ENCODE results near the gene PCAT6. TPM values are rescaled to one million over a fixed set of nuclear protein-coding genes. Genes with fewer than 3 reads are reported as not detected.
A peak's percentile ranks its signal among the peaks of the same experiment; 100 is the strongest.
"Not testable (repeated sequence)": the region's sequence is repeated elsewhere in the genome, so short reads cannot be mapped to it uniquely, and the experiment has no call there.

The PCAT6 gene
- total RNA-seq, 1 donor from 2014 or later: 2.3 TPM

DNA sequence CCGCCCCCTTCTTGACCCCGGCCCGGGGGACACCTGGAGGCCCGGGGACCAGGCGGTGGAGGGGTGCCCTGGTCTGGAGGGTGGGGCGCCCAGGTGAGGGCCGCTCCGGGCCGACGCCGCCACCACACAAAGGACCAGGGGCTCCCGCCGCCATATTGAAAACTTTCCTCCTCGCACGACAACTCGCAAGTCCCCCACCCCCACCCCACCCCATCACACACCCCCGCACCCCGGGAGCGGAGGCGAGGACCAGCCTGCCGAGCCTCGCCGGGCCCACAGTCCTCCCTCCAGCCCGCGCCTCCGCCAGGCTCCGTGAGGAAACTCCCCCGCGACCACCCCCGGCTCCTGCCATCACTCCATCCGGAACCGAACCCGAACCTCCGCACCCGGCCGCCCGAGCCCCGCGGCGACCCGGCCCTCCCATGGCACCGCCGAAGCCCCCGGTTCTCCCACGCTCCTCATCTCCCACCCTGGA lies 3.3 kb upstream of the PCAT6 start:
- peak; percentile 16 for DNase-seq (ENCODE audit: low spot score)

DNA sequence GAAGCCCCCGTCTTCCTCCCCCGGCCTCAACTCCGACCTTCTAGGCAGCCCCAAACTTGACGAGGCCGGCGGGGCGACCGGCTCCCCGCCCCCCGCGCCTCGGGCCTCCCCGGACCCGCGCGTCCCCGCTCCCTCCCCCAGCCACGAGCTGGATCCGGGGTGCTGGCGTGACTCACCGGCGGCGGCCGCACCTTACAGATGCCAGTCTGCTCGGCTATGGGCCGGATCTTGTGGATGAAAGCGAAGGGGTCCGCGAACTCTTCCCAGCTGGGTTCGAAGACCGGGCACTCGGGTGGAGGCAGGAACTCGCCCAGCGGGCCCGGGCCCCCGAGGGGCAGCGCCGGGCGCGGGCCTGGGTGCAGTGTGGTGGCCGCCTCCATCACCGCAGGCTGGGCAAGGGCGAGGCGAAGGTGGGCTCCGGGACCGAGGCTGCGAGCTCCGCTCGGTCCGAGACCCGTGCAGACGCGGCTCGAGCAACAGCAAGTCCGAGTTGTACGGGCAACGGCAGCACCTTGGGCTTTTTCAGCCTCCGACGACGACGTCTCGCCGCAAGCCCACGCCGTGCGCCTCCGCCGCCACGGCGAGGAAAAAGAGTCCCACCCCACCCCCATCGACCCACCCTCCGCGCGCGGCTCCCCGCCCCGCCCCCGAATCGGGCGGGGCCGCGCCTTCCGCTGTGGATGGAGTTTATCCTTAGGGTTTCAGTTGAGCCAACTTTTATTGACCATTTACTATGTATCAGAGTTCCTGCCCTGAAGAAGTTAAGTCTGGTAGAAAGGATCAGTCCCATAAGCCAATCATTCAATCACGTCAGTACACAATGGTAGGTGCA lies 2.6 kb upstream of the PCAT6 start, which contains the start of gene KDM5B:
TSS of gene KDM5B (minus strand) at position 496 of the 832 bp plus-strand sequence. CDS start at position 380, 116 bp downstream.
- peak; percentile 71 for DNase-seq (ENCODE audit: low spot score)

DNA sequence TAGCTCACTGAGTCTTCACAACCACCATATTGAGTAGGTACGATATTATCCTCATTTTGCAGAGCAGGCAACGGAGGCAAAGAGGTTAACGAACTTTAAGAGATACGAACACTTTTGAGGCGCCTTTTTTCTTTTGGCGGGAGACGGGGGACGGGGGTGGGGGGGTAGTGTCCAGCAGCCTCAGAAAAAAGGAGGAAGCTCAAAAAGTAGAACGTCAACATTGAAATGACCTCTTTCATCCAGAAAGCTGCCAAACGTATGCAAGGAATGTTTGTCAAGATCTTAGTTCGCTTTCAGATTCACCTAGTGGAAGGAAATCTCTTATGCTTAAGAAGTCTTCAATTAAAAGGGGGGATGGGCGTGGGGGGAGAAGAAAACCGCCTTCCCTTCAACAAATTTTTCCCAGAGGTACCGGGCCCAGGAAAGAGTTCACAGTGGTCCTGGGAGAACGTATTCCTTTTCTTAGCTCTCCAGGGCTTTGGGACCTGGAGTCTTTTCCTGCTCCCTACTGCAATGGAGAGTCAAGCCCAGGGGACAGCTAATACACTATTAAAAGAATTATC lies 1.1 kb upstream of the PCAT6 start:
- no peak for DNase-seq (ENCODE audit: low spot score)

DNA sequence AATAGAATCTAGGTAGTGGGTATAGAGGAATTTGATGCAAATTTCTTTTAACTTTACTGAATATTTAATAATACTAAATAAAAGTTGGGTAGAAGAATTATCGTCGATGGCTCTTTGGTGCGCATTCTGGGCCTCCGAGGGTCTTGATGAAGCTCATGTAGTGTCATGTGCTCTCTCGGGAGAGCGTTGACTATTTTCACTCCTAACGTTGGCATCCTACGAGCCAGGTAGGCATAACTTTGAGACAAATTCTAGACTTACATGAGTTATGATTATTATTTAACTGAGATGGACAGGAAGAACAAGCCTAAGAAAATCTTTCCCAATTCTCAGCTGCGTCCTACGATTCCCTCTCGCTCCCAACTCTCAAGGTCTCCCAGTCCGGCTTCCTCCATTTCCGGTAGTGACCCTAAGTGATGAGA lies 550 bp upstream of the PCAT6 start:
- no peak for DNase-seq (ENCODE audit: low spot score)

DNA sequence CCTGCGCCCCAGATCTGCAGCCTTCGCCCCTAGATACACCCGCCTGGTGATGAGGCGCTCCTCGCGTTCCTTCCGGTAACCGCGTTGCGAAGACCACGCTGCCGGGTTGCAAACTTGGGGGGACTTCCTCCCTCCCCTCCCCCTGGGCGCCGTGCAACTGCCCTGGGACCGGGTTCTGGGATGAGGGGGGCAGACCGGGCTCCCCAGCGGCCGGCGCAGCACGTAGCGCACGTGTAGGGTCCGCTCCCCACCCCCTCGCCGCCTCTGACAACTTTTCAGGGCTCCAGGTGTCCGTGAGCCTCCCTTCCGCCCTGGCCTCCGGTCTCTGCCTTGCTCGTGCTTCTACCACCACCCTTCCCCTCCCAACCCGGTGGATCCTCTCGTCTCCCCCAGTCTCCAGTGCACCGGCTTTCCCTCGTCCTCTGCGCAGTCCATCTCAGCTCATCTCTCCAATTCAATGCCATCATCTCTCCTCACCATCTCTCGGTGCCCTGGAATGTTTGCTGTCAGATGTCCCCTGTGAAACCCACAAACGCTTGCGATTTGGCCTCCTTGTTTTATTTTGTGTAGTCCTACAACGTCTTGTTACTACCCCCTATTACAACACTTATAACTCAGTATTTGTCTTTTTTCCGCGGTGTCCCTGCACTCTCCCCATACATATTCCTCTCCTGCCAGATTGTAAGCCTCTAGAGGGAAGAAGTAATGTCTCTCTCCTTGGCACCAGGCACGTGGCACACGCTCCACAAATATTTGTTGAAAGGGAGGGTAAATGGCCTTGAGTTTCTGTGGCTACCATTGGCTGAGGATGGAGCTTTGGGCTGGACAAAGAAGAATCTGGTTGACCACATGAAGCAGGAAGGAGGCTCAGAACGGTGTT lies 782 bp downstream of the PCAT6 start:
- DNase-seq (ENCODE audit: low spot score): peak; percentile 20

DNA sequence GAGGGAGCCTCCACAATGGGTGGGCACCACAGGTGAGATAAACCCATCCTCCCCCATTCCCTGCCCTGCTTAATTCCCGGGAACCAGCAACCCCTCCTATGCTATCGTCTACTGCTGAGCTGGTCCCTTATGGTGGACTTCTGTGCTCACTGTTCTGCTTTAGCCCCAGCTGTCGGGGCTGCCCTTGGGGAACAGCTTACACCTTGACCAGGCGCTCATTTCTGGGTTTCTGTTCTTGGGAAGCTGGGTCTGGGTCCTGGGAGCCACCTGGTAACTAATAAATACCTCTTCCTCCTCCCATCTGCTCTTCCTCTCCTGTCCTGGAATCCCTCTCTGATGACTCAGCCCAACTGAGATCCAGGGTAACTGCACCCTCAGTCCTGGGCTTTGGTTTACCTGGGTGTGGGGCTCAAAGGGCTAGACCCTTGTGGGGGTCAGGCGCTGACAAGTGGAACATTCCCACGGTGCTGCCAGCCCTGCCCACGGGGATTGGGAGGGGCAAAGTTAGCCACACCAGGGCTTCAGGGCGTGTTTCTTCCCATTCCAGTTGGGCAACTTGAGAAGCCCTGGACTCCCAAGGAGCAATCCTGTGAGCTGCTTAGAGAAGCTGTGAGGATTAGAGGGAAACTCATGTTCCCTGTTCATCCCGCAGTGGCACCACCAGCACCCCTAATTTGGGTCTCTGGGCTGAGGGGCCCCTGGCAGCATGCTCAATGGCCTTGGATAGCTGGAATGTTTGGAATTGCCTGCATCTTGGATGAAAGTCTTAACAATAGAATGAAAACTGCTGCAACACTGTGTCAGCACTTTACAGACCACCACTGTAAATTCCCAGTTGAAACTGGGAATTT lies 1.6 kb downstream of the PCAT6 start:
- DNase-seq (ENCODE audit: low spot score): peak; percentile 24

DNA sequence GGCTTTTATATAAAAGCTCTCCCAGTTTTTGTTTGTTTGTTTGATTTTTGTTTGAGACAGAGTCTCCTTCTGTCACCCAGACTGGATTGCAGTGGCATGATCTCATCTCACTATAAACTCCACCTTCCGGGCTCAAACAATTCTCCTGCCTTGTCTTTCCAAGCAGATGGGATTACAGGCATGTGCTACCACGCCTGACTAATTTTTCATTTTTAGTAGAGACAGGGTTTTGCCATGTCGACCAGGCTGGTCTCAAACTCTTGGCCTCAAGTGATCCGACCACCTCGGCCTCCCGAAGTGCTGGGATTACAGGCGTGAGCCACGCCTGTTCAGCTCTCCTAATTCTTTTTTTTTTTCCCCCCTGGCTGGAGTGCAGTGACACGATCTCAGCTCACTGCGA lies 4.4 kb downstream of the PCAT6 start:
- DNase-seq (ENCODE audit: low spot score): no peak

DNA sequence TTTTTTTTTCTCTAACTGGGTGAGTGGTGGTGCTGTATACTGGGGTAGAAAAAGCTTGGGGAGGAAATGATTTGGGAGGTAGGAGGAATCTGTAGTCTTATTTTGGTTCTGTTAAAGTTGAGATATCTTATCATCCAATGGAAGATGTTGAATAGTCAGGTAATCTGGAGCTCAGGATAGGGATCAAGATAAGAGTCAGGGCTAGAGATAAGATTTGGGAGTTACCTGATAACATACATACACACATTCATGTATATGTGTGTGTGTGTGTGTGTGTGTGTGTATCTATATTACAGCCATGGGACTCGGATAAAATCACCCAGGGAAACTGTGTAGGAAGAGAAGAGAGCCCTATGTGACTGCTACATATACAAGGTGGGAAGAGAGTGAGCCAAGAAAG lies 8.1 kb downstream of the PCAT6 start:
- DNase-seq (ENCODE audit: low spot score): no peak

DNA sequence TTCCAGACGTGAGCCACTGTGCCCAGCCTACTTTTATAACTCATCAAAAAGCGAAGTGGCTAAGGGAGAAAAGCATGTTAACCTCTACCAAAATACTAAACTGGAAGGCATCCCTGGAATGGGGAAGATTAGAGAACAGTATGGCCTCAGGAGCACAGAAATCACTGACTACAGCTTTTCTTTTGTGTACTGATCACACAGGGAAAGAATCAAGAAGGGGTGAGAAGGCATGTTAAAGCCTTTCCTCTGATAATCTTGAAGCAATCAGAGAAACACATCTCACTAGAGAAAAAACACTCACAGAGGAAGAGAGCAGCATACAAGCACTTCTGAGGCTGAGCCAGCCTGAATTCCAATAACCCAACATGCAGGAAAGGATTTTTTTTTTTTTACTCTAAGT lies 10.7 kb downstream of the PCAT6 start:
- no peak for DNase-seq (ENCODE audit: low spot score)

DNA sequence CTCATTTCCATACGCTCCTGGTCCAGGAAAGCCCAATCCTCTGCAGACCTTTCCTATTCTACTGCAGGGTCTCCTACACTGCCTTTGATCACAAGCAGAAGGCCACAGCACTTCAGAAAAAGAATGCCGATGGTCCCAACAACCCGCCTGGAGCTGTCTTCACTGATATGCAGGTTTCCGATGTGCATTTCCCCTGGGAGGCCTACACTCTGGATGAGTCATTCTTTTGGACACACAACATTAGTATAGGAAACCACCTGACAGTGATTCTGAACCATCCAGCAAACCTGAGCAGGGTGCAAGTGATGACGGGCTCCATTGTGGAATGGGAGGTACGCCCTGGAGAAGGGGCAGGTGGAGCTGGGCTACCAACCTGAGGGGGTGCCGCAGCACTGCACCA lies 15.0 kb downstream of the PCAT6 start:
- no peak for DNase-seq (ENCODE audit: low spot score)

DNA sequence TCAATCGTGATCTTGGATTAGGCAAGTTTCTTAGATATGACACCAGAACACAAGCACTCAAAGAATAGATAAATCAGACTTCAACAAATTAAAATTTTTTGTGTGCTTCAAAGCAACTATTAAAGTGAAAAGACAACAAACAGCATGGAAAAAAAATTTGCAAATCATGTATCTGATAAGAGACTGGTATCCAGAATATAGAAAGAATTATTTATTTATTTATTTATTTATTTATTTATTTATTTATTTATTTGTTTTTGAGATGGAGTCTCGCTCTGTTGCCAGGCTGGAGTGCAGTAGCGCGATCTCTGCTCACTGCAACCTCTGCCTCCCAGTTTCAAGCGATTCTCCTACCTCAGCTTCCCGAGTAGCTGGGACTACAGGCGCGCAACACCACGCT lies 18.5 kb downstream of the PCAT6 start:
- DNase-seq (ENCODE audit: low spot score): not testable (repeated sequence)

DNA sequence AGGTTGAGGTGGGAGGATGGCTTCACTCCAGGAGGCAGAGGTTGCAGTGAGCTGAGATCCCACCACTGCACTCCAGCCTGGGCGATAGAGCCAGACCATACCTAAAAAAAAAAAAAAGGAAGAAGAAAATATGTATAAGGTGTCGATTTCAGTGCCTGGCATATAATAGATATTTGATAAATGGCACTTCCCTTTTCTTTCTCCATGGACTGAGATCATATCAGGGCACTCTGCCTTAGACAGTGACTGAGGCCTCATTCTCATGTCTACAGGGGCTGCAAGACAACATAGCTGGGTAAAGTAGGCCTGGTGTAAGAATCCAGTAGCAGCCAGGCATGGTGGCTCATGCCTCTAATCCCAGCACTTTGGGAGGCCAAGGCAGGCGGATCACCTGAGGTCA lies 21.2 kb downstream of the PCAT6 start:
- no peak for DNase-seq (ENCODE audit: low spot score)

DNA sequence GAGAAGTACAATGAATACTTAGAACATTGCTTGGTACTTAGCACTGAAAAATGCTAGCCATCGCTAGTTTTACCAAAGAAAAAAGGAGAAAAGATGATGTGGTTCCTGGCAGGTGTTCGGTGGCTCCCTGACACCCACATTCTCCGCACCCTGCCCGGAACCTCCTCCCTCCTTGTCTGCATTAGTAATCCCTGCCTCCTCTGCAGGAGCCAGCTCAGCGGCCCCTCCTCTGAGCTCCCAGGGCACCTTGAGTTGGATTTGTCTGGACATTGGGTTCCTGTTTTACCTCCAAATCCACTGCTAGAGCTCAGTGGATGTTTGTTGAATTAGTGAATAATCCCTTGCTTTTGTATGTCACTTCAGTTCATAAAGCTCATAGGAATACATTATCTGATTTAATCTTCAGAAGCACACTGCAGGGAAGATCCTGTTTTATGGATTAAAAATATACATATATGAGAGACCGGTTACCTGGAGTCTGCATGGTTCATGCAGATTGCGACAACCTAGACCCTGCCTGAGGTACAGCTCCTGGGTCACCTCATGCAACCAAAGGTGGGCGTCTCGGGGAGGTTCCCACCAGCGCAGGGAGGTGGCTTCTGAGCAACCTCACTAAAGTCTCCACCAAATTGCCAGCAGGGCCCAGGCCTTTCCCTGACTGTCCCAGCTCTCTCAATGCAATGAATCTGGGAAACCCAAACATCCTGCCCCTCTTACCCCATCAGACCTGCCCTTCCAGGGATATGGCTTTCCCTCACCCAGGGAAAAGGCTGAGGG lies 24.2 kb downstream of the PCAT6 start:
- no peak for DNase-seq (ENCODE audit: low spot score)

DNA sequence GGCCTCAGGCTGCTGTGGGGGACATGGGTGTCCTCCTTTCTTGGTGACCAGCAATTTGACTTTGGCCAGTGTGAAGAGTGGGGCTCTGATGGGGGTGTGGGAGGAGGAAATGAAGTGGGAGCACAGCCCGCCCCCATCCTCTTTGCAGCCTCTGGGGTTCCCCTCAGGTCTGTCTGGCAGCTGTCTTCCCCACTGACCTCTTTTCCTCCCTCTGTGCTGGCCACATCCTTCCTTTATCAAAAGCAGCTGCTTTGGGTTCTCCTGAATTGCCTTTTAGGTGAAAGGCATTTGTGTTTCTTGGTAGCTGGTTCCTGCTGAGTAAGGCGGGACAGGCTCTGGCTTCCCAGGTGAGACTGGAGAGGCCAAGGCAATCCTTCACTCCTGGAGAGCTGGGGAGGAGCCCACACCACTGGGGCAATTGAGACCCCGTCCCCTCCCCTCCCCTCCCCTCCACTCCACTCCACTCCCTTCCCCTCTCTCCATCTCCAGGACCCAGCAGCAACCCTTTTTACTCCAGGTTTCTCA lies 24.9 kb downstream of the PCAT6 start:
- DNase-seq (ENCODE audit: low spot score): no peak

DNA sequence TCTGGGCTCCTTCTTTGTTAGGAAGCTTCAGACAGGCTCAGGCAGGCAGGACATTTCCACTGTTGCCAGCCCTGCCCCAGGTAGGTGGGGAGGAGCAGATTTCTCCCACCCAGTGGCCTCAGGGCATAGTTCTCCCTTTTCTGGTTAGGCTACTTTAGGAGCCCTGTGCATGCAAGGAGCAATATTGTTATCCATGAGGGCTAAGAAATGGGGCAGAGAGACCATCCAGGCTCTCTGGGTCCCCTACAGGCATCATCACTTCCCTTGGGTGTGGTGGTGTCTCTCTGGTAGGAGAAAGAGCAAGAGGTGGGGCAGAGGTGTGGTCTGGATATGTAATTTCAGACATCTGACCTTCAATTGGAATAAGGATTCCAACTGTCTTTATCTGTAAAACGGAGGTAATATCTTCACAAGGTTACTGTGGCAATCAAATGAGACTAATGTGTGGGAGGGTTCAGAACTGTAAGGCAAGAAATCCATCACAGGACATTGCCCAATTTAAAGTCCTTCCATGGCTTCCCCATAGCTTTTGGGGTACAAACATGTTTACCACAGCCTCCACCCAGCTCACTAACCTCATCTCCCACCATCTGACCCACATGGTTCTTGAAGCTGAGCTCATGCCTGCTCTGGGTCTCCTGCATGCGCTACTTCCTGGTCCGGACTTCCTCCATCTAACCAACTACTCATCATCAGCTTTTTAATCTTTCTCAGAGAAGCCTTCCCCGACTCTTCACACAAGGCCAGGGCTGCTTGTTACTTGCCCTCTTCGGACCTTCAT lies 26.1 kb downstream of the PCAT6 start:
- no peak for DNase-seq (ENCODE audit: low spot score)

DNA sequence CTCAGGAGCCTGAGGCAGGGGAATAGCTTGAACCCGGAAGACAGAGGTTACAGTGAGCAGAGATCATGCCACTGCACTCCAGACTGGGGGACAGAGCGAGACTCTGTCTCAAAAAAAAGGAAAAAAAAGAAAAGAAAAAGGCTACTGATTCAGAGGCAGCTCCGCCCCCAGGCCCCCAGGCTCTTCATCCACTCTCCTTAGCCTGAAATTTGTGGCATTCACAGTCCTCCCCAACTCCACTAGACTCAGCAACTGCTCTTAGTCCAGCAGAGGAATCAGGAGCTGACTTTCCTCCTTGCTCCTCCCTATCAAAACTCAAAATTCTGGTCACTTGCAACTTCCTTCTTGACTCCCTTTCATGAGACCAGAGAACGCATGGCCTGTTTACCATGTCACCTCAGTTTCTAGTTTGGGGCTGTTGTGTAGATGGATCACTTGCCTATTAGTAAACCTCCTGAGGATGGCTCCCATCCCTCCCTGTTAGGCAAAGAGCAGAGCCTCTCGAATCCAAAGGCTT lies 27.1 kb downstream of the PCAT6 start:
- DNase-seq (ENCODE audit: low spot score): no peak

DNA sequence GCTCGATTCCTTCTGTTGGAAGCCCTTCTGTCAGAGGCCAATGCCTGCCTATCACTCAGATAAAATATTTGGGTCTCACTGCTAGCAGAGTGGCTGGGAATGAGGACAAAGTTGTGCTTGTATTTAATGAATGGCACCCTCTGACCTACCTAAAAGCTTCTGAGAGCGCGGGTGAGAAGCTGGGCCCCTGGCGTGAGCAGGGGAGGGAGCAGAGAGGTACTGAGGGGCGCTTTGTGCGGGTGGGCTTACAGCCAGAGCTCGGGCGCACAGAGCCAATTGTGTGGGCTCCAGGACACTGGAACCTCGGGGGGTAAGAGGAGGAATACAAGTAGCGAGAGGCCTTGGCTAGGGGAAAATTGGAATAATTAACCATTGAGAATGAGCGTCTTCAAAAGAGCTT lies 32.3 kb downstream of the PCAT6 start:
- no peak for DNase-seq (ENCODE audit: low spot score)

DNA sequence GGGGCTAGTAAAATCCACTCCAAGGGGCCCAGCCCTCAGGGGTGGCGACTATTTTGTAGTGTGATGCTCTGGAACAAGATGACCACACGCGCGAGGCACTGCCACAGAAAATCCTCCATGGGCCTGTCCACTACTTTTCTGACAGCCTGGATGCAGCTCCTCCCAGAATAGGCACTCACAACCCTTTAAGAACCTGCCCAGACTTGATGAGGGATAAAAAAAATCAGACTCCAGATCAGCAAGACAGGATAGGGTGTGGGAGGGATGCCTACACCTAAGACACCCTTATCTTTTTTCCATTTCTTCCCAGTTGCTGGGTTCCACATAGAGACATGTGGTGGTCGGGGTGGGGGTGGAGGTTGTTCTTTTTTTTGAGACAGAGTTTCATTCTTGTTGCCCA lies 33.5 kb downstream of the PCAT6 start:
- DNase-seq (ENCODE audit: low spot score): no peak

DNA sequence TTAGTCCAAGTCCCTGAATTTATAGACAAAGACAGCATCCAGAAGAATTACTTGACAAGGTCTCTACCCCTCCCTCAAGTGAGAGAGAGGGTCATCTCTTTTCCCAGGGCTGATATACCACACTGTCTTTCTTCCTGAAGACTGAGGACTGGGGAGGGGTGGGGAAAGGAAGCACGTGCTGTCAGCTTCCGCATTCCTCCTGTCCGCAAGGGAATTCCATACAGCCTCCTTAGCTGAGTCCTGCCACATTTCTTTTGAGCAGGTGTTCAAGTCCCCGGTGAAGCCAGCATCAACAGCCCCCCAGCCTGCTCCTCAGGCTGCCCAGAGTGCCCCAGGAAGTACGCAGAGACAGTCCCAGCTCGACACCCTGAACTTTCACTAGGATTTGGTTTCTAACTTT lies 34.2 kb downstream of the PCAT6 start:
- no peak for DNase-seq (ENCODE audit: low spot score)
